KMS-11 (cell line): ENCODE results near the gene VPS50.
A peak's percentile ranks its signal among the peaks of the same experiment; 100 is the strongest.

Experiments used
- H2AFZ ChIP-seq: fragments of 200-600 bp; sonication (generic); 2 replicates; pipeline ENCODE4 v1.6.1; 2016; ENCODE audit warnings: antibody characterized with exemption, mixed run types, low read depth
- H3K27ac ChIP-seq: fragments of 200-600 bp; sonication (generic); 2 replicates; pipeline ENCODE4 v1.6.1; 2016; ENCODE audit warnings: mild to moderate bottlenecking, mixed run types
- H3K27me3 ChIP-seq: fragments of 200-600 bp; sonication (generic); 2 replicates; pipeline ENCODE4 v1.6.1; 2017; ENCODE audit warnings: mild to moderate bottlenecking, low read depth, mixed run types, moderate library complexity; ENCODE audit not compliant: insufficient read depth
- H3K36me3 ChIP-seq: fragments of 200-600 bp; sonication (generic); 2 replicates; pipeline ENCODE4 v1.6.1; 2017; ENCODE audit warnings: mild to moderate bottlenecking, mixed run types; ENCODE audit not compliant: insufficient read depth
- H3K4me1 ChIP-seq: fragments of 200-600 bp; sonication (generic); 2 replicates; pipeline ENCODE4 v1.6.1; 2016; ENCODE audit warnings: mild to moderate bottlenecking, low read depth, mixed run types; ENCODE audit not compliant: poor library complexity, severe bottlenecking
- H3K4me2 ChIP-seq: fragments of 200-600 bp; sonication (generic); 2 replicates; pipeline ENCODE4 v1.7.0; 2016; ENCODE audit warnings: mild to moderate bottlenecking, mixed run types
- H3K4me3 ChIP-seq: fragments of 200-600 bp; sonication (generic); IDR thresholded peaks from 2 replicates; pipeline ENCODE4 v1.6.1; 2017; ENCODE audit warnings: low read depth, low read length, mixed read lengths; ENCODE audit not compliant: insufficient read depth
- H3K79me2 ChIP-seq: fragments of 200-600 bp; sonication (generic); 2 replicates; pipeline ENCODE4 v1.6.1; 2016; ENCODE audit warnings: low read depth, mixed run types; ENCODE audit not compliant: insufficient read depth
- H3K9ac ChIP-seq: fragments of 200-600 bp; sonication (generic); 2 replicates; pipeline ENCODE4 v1.6.1; 2016; ENCODE audit warnings: mild to moderate bottlenecking, mixed run types
- H4K20me1 ChIP-seq: fragments of 200-600 bp; sonication (generic); 2 replicates; pipeline ENCODE4 v1.6.1; 2016; ENCODE audit warnings: mild to moderate bottlenecking, mixed run types; ENCODE audit not compliant: insufficient read depth
- CTCF ChIP-seq: fragments of 200-600 bp; sonication (generic); conservative IDR thresholded peaks from 2 replicates; pipeline ENCODE4 v1.6.1; 2017; ENCODE audit warnings: low read depth, mild to moderate bottlenecking, antibody characterized with exemption, low read length, moderate library complexity, mixed read lengths

VPS50 gene

GRCh38 chr7:93219868-93220267 is 12.3 kb upstream of the VPS50 start:
- Histone ChIP-seq H3K27ac (no peak overlapping the region), H3K4me1 (no peaks in the 10 kb centered on the region), H3K4me2 (no peak overlapping the region), H3K36me3 (no peaks in the 10 kb centered on the region), H3K27me3 (no peaks in the 10 kb centered on the region), H4K20me1 (no peaks in the 10 kb centered on the region), H2AFZ (no peak overlapping the region), H3K9ac (no peak overlapping the region), H3K79me2 (no peaks in the 10 kb centered on the region), H3K4me3 (no peak overlapping the region)
- TF ChIP-seq CTCF: no peak

GRCh38 chr7:93226310-93226709 is 5.9 kb upstream of the VPS50 start, which contains the start of gene HEPACAM2:
Gene HEPACAM2 (minus strand): TSS chr7:93226469.
- Histone ChIP-seq H3K27ac (no peak within 1 kb of the TSS), H3K4me1 (peaks cover 23% of the 10 kb centered on the region), H3K79me2 (no peaks in the 10 kb centered on the region), H3K4me2 (no peak within 1 kb of the TSS), H2AFZ (no peak within 1 kb of the TSS), H4K20me1 (no peaks in the 10 kb centered on the region), H3K27me3 (no peaks in the 10 kb centered on the region), H3K4me3 (no peak within 1 kb of the TSS), H3K9ac (no peak within 1 kb of the TSS), H3K36me3 (no peaks in the 10 kb centered on the region)
- TF ChIP-seq CTCF: no peak

GRCh38 chr7:93228302-93228701 is 3.9 kb upstream of the VPS50 start:
- no peak overlapping the region for H3K9ac ChIP-seq
- H3K27ac ChIP-seq: no peak overlapping the region
- TF ChIP-seq CTCF: peak; percentile 90
- peak overlapping the region; percentile 16; the same call in 1 of the 2 replicates for H2AFZ ChIP-seq
- H3K27me3 ChIP-seq: no peaks in the 10 kb centered on the region
- H3K4me2 ChIP-seq: peak overlapping the region; percentile 13; the same call in 1 of the 2 replicates
- H3K4me3 ChIP-seq: no peak overlapping the region
- H3K4me1 ChIP-seq: peaks cover 30% of the 10 kb centered on the region
- H3K36me3 ChIP-seq: no peaks in the 10 kb centered on the region
- peaks cover 8% of the 10 kb centered on the region for H3K79me2 ChIP-seq
- no peaks in the 10 kb centered on the region for H4K20me1 ChIP-seq

DNA sequence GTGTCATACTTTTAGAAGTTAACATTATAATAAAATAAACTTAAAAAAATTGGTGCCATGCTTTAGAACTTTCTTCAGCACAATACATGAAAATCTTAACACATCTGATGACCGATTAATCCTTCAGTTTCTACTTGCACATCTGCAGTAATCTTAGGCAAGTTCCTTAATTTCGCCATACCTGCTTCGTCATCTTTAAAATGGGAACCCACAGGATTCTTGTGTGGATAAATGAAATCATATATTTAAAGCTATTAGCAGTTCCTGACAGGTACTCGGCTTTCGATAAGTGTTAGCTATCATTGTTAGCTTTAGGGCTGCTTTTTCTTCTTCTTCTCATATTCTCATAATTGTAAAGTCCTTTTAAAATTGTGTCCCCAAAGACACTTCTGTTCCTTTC is 907 bp upstream of the VPS50 start:
- Histone ChIP-seq H3K27ac (peak overlapping the region; percentile 46; the same call in 1 of the 2 replicates), H4K20me1 (no peaks in the 10 kb centered on the region), H3K79me2 (peaks cover 30% of the 10 kb centered on the region), H3K36me3 (no peaks in the 10 kb centered on the region), H2AFZ (peak overlapping the region; percentile 88), H3K9ac (peak overlapping the region; percentile 51; the same call in 1 of the 2 replicates), H3K4me1 (peaks cover 34% of the 10 kb centered on the region), H3K27me3 (no peaks in the 10 kb centered on the region), H3K4me3 (no peak overlapping the region), H3K4me2 (peak overlapping the region; percentile 57)
- TF ChIP-seq CTCF: no peak

DNA sequence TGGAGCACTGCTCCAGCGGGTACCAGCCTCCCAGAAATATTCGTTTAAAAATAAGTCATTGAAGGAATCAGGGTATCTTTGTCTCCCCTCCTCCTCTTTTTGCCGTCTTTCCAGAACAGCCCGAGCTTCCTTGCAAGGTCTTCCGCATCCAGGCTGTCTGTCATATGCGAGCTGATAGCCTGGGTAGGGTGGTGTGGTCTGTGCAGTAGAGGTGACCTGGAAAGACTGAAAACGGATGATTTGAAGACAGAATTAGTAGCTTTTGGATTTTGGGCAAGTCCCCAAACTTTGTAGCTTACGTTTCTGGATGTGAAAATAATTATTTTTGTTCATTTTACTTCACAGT is 480 bp downstream of the VPS50 start:
- H3K4me3 ChIP-seq: no peak overlapping the region
- peaks cover 32% of the 10 kb centered on the region for H3K4me1 ChIP-seq
- no peak for TF ChIP-seq CTCF
- no peaks in the 10 kb centered on the region for H4K20me1 ChIP-seq
- H3K27me3 ChIP-seq: no peaks in the 10 kb centered on the region
- H3K79me2 ChIP-seq: peaks cover 36% of the 10 kb centered on the region
- 0 out of 2 replicates have a peak overlapping the region, but pooled peaks have one; percentile 6 for H3K27ac ChIP-seq
- no peaks in the 10 kb centered on the region for H3K36me3 ChIP-seq
- H2AFZ ChIP-seq: peak overlapping the region; percentile 88
- peak overlapping the region; percentile 89 for H3K4me2 ChIP-seq
- peak overlapping the region; percentile 51; the same call in 1 of the 2 replicates for H3K9ac ChIP-seq
